Measurements from ENCODE around the gene SEC11A.
A peak's percentile ranks its signal among the peaks of the same experiment; 100 is the strongest.
"Not testable (repeated sequence)": the region's sequence is repeated elsewhere in the genome, so short reads cannot be mapped to it uniquely, and the experiment has no call there.

Gene SEC11A

GRCh38 chr15:84669726-84670125 lies 46.2 kb downstream of the SEC11A start:
- DNase-seq, result no peak

- DNase-seq, result no peak
Measured at GRCh38 chr15:84668221-84668982, 47.5 kb downstream of the SEC11A start.

GRCh38 chr15:84666373-84666772 lies 49.6 kb downstream of the SEC11A start:
- no peak for DNase-seq

- no peak for DNase-seq
Measured at GRCh38 chr15:84661001-84661400, 54.9 kb downstream of the SEC11A start.

GRCh38 chr15:84659904-84660781 lies 55.8 kb downstream of the SEC11A start:
- no peak for DNase-seq

- DNase-seq, result no peak
Measured at GRCh38 chr15:84658788-84659411, 57.0 kb downstream of the SEC11A start.

GRCh38 chr15:84658080-84658787 lies 57.7 kb downstream of the SEC11A start, which contains the start of gene NMB:
NMB (minus strand) TSS chr15:84658199; CDS start chr15:84658152, 47 bp downstream.
- peak; percentile 65 for DNase-seq

GRCh38 chr15:84657748-84658079 lies 58.2 kb downstream of the SEC11A start:
- DNase-seq, result no peak

GRCh38 chr15:84656972-84657371 lies 59.0 kb downstream of the SEC11A start:
- DNase-seq, result no peak

GRCh38 chr15:84654689-84655453 lies 61.1 kb downstream of the SEC11A start:
- DNase-seq, result peak; percentile 65

- peak; percentile 97 for DNase-seq
Measured at GRCh38 chr15:84653910-84654688, 61.8 kb downstream of the SEC11A start, which contains the start of gene WDR73. WDR73 (minus strand) TSS chr15:84654283; CDS start chr15:84654274, 9 bp downstream.

- no peak for DNase-seq
Measured at GRCh38 chr15:84653584-84653909, 62.4 kb downstream of the SEC11A start.

- no peak for DNase-seq
Measured at GRCh38 chr15:84649706-84650105, 66.2 kb downstream of the SEC11A start.

GRCh38 chr15:84648539-84648938 lies 67.4 kb downstream of the SEC11A start:
- DNase-seq, result no peak

- no peak for DNase-seq
Measured at GRCh38 chr15:84647726-84648125, 68.2 kb downstream of the SEC11A start.

- no peak for DNase-seq
Measured at GRCh38 chr15:84645997-84646396, 69.9 kb downstream of the SEC11A start.

- no peak for DNase-seq
Measured at GRCh38 chr15:84645496-84645895, 70.4 kb downstream of the SEC11A start.

- DNase-seq, result no peak
Measured at GRCh38 chr15:84643838-84644237, 72.1 kb downstream of the SEC11A start.

- not testable (repeated sequence) for DNase-seq
Measured at GRCh38 chr15:84642640-84643039, 73.3 kb downstream of the SEC11A start.

- not testable (repeated sequence) for DNase-seq
Measured at GRCh38 chr15:84641871-84642270, 74.1 kb downstream of the SEC11A start.

GRCh38 chr15:84638103-84638502 lies 77.8 kb downstream of the SEC11A start:
- DNase-seq, result no peak

Measured in activated T-cell treated with anti-CD3 and anti-CD28 coated beads for 4 hours (primary cell).